HepG2 (cell line): ENCODE results near the gene ZCCHC9. TPM values are rescaled to one million over a fixed set of nuclear protein-coding genes. Genes with fewer than 3 reads are reported as not detected.

Experiments
- EEA1 ChIP-seq: sonication (generic); formaldehyde crosslinking; IDR thresholded peaks from 2 replicates; pipeline ENCODE4 v1.5.1; 2020; ENCODE audit warnings: mild to moderate bottlenecking, missing genetic modification reagents, borderline replicate concordance
- FUBP1 ChIP-seq: sonication (generic); formaldehyde crosslinking; IDR thresholded peaks from 2 replicates; pipeline ENCODE4 v1.5.1; 2020; ENCODE audit warnings: missing genetic modification reagents, mild to moderate bottlenecking, borderline replicate concordance
- JUN ChIP-seq: sonication (generic); formaldehyde crosslinking; IDR thresholded peaks from 2 replicates; pipeline ENCODE4 v1.4.0; 2020; ENCODE audit warnings: mild to moderate bottlenecking, missing genetic modification reagents
- LBX2 ChIP-seq: sonication (generic); formaldehyde crosslinking; IDR thresholded peaks from 2 replicates; pipeline ENCODE4 v1.5.0; 2020; ENCODE audit warnings: missing genetic modification reagents, mild to moderate bottlenecking, borderline replicate concordance
- NCOA5 ChIP-seq: sonication (generic); formaldehyde crosslinking; IDR thresholded peaks from 2 replicates; pipeline ENCODE4 v1.4.0; 2020; ENCODE audit warnings: missing genetic modification reagents
- NKX3-1 ChIP-seq: sonication (generic); formaldehyde crosslinking; IDR thresholded peaks from 2 replicates; pipeline ENCODE4 v1.5.0; 2020; ENCODE audit warnings: missing genetic modification reagents
- RARG ChIP-seq: sonication (generic); formaldehyde crosslinking; IDR thresholded peaks from 2 replicates; pipeline ENCODE4 v1.4.0; 2020; ENCODE audit warnings: low read depth, mild to moderate bottlenecking, missing genetic modification reagents
- SIN3B ChIP-seq: fragments of 150-350 bp; IDR thresholded peaks from 2 replicates; pipeline ENCODE4 v1.6.1; 2014; ENCODE audit warnings: low read length
- TCF7 ChIP-seq: sonication (generic); IDR thresholded peaks from 2 replicates; pipeline ENCODE4 v1.6.1; 2016; ENCODE audit warnings: antibody characterized with exemption, low read depth
- ZC3H13 ChIP-seq: sonication (generic); formaldehyde crosslinking; IDR thresholded peaks from 2 replicates; pipeline ENCODE4 v1.8.1; 2023; ENCODE audit warnings: mild to moderate bottlenecking, missing genetic modification reagents, moderate library complexity
- ZFP41 ChIP-seq: sonication (generic); formaldehyde crosslinking; IDR thresholded peaks from 2 replicates; pipeline ENCODE4 v1.4.0; 2020; ENCODE audit warnings: mild to moderate bottlenecking, missing genetic modification reagents, borderline replicate concordance
- ZMAT5 ChIP-seq: sonication (generic); formaldehyde crosslinking; IDR thresholded peaks from 2 replicates; pipeline ENCODE4 v1.5.0; 2020; ENCODE audit warnings: mild to moderate bottlenecking, low read depth, missing genetic modification reagents, borderline replicate concordance
- ZNF121 ChIP-seq: sonication (generic); formaldehyde crosslinking; IDR thresholded peaks from 2 replicates; pipeline ENCODE4 v1.5.0; 2020; ENCODE audit warnings: mild to moderate bottlenecking, missing genetic modification reagents
- ZNF20 ChIP-seq: sonication (generic); formaldehyde crosslinking; IDR thresholded peaks from 2 replicates; pipeline ENCODE4 v1.4.0; 2020; ENCODE audit warnings: mild to moderate bottlenecking, moderate library complexity, missing genetic modification reagents
- ZNF234 ChIP-seq: sonication (generic); formaldehyde crosslinking; conservative IDR thresholded peaks from 2 replicates; pipeline ENCODE4 v1.5.1; 2020; ENCODE audit warnings: mild to moderate bottlenecking, missing genetic modification reagents
- ZNF3 ChIP-seq: IDR thresholded peaks from 2 replicates; pipeline ENCODE4 v1.7.0; 2017; ENCODE audit warnings: inconsistent platforms
- ZNF512B ChIP-seq: sonication (generic); formaldehyde crosslinking; IDR thresholded peaks from 2 replicates; pipeline ENCODE4 v1.5.1; 2020; ENCODE audit warnings: missing genetic modification reagents, mild to moderate bottlenecking, borderline replicate concordance
- ZNF563 ChIP-seq: sonication (generic); formaldehyde crosslinking; IDR thresholded peaks from 2 replicates; pipeline ENCODE4 v1.8.0; 2022; ENCODE audit warnings: mild to moderate bottlenecking, moderate library complexity, missing genetic modification reagents
- ZNF703 ChIP-seq: sonication (generic); formaldehyde crosslinking; IDR thresholded peaks from 2 replicates; pipeline ENCODE4 v1.5.1; 2020; ENCODE audit warnings: missing genetic modification reagents, mild to moderate bottlenecking, moderate library complexity, borderline replicate concordance
- ZSCAN31 ChIP-seq: sonication (generic); formaldehyde crosslinking; IDR thresholded peaks from 2 replicates; pipeline ENCODE4 v1.5.0; 2020; ENCODE audit warnings: low read depth, mild to moderate bottlenecking, missing genetic modification reagents
- ZXDC ChIP-seq: sonication (generic); formaldehyde crosslinking; IDR thresholded peaks from 2 replicates; pipeline ENCODE4 v1.5.0; 2020; ENCODE audit warnings: mild to moderate bottlenecking, missing genetic modification reagents
- polyA plus RNA-seq, 8 experiments: library from polyadenylated mRNA; depleted of rRNA in 3 of 8; stranded (reverse) in 7 of 8; unstranded in 1 of 8; fragments of >200 nt; fragmentation: Illumina TruSeq in 4 of 8; extraction: Trizol in 4 of 8; gene quantifications; 2 replicates each; pipeline versions ENCODE4 v1.2.1 to v1.2.3, GENCODE V29; 2011 to 2016; ENCODE audit warnings: low read depth in 4 of 8, missing spikeins in 1 of 8, mixed read lengths in 1 of 8; ENCODE audit not compliant: insufficient read depth in 1 of 8
- total RNA-seq, 5 experiments: library from RNA; depleted of rRNA; stranded (reverse); fragments of >200 nt; fragmentation: Illumina TruSeq; extraction: Trizol; gene quantifications; 2 replicates each; pipeline ENCODE4 v1.2.3, GENCODE V29; 2016; ENCODE audit warnings: low read depth in 1 of 5

The ZCCHC9 gene
- total and polyA plus RNA-seq, 2 of the 13 experiments (the other 11 are each of a cell fraction or from before 2014, with no cell fraction given): 28.7 to 52.5 TPM

- peak; percentile 86 for TF ChIP-seq SIN3B
- TF ChIP-seq ZXDC (CRISPR knock-in tag): peak; percentile 68; the same call in 1 of the 2 replicates
- no peak for TF ChIP-seq NCOA5 (CRISPR knock-in tag)
- TF ChIP-seq NKX3-1: no peak; the same call in 1 of the 2 replicates
- TF ChIP-seq ZNF20: no peak
- TF ChIP-seq ZFP41 (CRISPR knock-in tag): no peak
- no peak; the same call in 1 of the 2 replicates for TF ChIP-seq ZNF563 (CRISPR knock-in tag)
- peak; percentile 65; the same call in 1 of the 2 replicates for TF ChIP-seq LBX2 (CRISPR knock-in tag)
- no peak for TF ChIP-seq TCF7
- TF ChIP-seq ZNF3 (CRISPR knock-in tag): no peak
- 0 out of 2 replicates have a peak, but pooled peaks have one; percentile 77 for TF ChIP-seq RARG (CRISPR knock-in tag)
- no peak for TF ChIP-seq ZNF234 (CRISPR knock-in tag)
- TF ChIP-seq EEA1 (CRISPR knock-in tag): no peak
- peak; percentile 86; the same call in 1 of the 2 replicates for TF ChIP-seq ZSCAN31 (CRISPR knock-in tag)
- TF ChIP-seq ZC3H13 (CRISPR knock-in tag): peak; percentile 34; the same call in 1 of the 2 replicates
- TF ChIP-seq ZNF121 (CRISPR knock-in tag): peak; percentile 66
- TF ChIP-seq JUN (CRISPR knock-in tag): peak; percentile 69; the same call in 1 of the 2 replicates
- TF ChIP-seq ZMAT5: no peak
- no peak for TF ChIP-seq ZNF703
- 0 out of 2 replicates have a peak, but pooled peaks have one; percentile 48 for TF ChIP-seq ZNF512B
- TF ChIP-seq FUBP1 (CRISPR knock-in tag): no peak
These were observed at the start of gene ZCCHC9 (continued) for GRCh38 chr5:81301271-81302015.
